Measurements from ENCODE around the gene TANK. TPM values are rescaled to one million over a fixed set of nuclear protein-coding genes. Genes with fewer than 3 reads are reported as not detected.

TANK gene
- total and polyA plus RNA-seq, 4 donors: 17.2 to 62.1 (median 42.3) TPM

DNA sequence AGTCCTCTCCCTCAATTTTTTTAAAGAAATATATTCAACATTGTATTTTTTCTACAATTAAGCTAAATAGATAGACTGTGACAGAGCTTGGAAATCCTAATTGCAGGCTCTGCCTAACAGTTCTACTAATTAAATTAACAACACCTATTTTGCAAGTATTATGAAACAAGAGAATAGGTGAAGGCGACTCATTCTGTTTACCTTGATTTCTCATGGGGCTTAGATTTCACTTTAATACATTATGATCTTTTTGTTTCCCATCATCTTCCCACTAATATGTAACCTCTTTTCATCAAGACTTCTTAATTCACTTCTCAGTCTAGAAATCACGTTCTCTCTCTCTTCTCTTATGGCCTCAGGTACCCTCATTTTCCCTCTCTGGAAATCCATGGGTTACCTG lies 42.7 kb upstream of the TANK start:
- no peaks in the 10 kb centered on the region for H3K27me3 ChIP-seq (ENCODE audit: control insufficient read depth in 4 of 4, insufficient read depth in 4 of 4, low read length in 3 of 4)
- H3K9ac ChIP-seq (ENCODE audit: low read depth in 1 of 2, low read length in 2 of 2): no peak overlapping the region
- H3K4me3 ChIP-seq (ENCODE audit: low read depth in 1 of 3, low read length in 3 of 3): no peak overlapping the region
- no peaks in the 10 kb centered on the region for H3K9me3 ChIP-seq (ENCODE audit: control insufficient read depth in 4 of 4, low read length in 3 of 4)
- no peaks in the 10 kb centered on the region for H3K4me1 ChIP-seq (ENCODE audit: control insufficient read depth in 4 of 4, insufficient read depth in 4 of 4, low read length in 3 of 4)
- DNase-seq (ENCODE audit: low spot score): no peak
- TF ChIP-seq HNF4A (conservative IDR thresholded peaks at IDR 0.05) (no peak), NR2F2 (IDR thresholded peaks at IDR 0.05) (no peak), GABPA (IDR thresholded peaks at IDR 0.05 in 1 of 2, conservative IDR thresholded peaks at IDR 0.05 in 1 of 2) (no peak), FOXA1 (IDR thresholded peaks at IDR 0.05) (no peak), REST (IDR thresholded peaks at IDR 0.05) (no peak), JUND (IDR thresholded peaks at IDR 0.05) (no peak), RAD21 (IDR thresholded peaks at IDR 0.05) (no peak), SP1 (IDR thresholded peaks at IDR 0.05) (no peak), HNF4G (IDR thresholded peaks at IDR 0.05) (no peak), FOXA2 (IDR thresholded peaks at IDR 0.05) (no peak), ZBTB33 (IDR thresholded peaks at IDR 0.05) (no peak), TAF1 (conservative IDR thresholded peaks at IDR 0.05) (no peak), YY1 (IDR thresholded peaks at IDR 0.05) (no peak), RXRA (IDR thresholded peaks at IDR 0.05) (no peak), EGR1 (IDR thresholded peaks at IDR 0.05; ENCODE audit: low read depth in 2 of 2) (no peak), CTCF (IDR thresholded peaks at IDR 0.05; ENCODE audit: low read depth, low read length, missing input control) (no peak)
- TF ChIP-seq, protein P1, sequence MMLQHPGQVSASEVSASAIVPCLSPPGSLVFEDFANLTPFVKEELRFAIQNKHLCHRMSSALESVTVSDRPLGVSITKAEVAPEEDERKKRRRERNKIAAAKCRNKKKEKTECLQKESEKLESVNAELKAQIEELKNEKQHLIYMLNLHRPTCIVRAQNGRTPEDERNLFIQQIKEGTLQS (IDR thresholded peaks at IDR 0.05): no peak
- TF ChIP-seq, protein P2, sequence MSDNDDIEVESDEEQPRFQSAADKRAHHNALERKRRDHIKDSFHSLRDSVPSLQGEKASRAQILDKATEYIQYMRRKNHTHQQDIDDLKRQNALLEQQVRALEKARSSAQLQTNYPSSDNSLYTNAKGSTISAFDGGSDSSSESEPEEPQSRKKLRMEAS (IDR thresholded peaks at IDR 0.05): no peak
- WGBS: 95% methylated on average over 2 of the region's 2 CpGs
- H3K27ac ChIP-seq (ENCODE audit: low read depth in 1 of 2, low read length in 2 of 2): no peak overlapping the region
- H3K36me3 ChIP-seq (ENCODE audit: control insufficient read depth in 4 of 4, insufficient read depth in 3 of 4, low read depth in 1 of 4, low read length in 3 of 4): no peaks in the 10 kb centered on the region
